Activated CD8-positive, alpha-beta T cell treated with anti-CD3 and anti-CD28 coated beads, Interleukin-2, amount 10 ng/mL, durations not matched to agents 7 days and 5 days (primary cell): Measurements from ENCODE around the gene SMNDC1. TPM values are rescaled to one million over a fixed set of nuclear protein-coding genes. Genes with fewer than 3 reads are reported as not detected.
"Not testable (repeated sequence)": the region's sequence is repeated elsewhere in the genome, so short reads cannot be mapped to it uniquely, and the experiment has no call there.

Experiments used
- ATAC-seq: fragments of 150-1000 bp; cut with Tn5 transposase; one replicate; pipeline ENCODE4 v1.10.0; 2021; ENCODE audit warnings: moderate library complexity
- CTCF ChIA-PET: fragments of 350-600 bp; sonication (Branson Sonifier 250); formaldehyde crosslinking; loops from one replicate; lab custom pipeline; 2021; ENCODE audit warnings: antibody characterized with exemption; lab: Charles Lee
- POLR2A ChIA-PET: fragments of 350-600 bp; sonication (Branson Sonifier 250); formaldehyde crosslinking; loops from one replicate; lab custom pipeline; 2021; ENCODE audit warnings: antibody characterized with exemption; lab: Charles Lee
- DNase-seq: peaks from one replicate; pipeline ENCODE4 v3.0.0-alpha.2; 2020
- H3K27ac Mint-ChIP-seq: one replicate; pipeline ENCODE4 v1.8.0; 2021; ENCODE audit warnings: mild to moderate bottlenecking, mixed read lengths
- H3K27me3 Mint-ChIP-seq: one replicate; pipeline ENCODE4 v1.8.0; 2021; ENCODE audit warnings: low read depth, mixed read lengths
- H3K36me3 Mint-ChIP-seq: one replicate; pipeline ENCODE4 v1.8.0; 2021; ENCODE audit warnings: low read depth, mixed read lengths
- H3K4me1 Mint-ChIP-seq: one replicate; pipeline ENCODE4 v1.8.0; 2021; ENCODE audit warnings: low read depth, mixed read lengths
- H3K4me3 Mint-ChIP-seq: one replicate; pipeline ENCODE4 v1.8.0; 2021; ENCODE audit warnings: mild to moderate bottlenecking, mixed read lengths
- H3K9me3 Mint-ChIP-seq: one replicate; pipeline ENCODE4 v1.8.0; 2022; ENCODE audit warnings: mixed read lengths; ENCODE audit not compliant: insufficient read depth
- total RNA-seq, 2 experiments: library from RNA; stranded (reverse); gene quantifications; one replicate each; pipeline ENCODE4 v1.2.3, GENCODE V29; 2021

The SMNDC1 gene
- total RNA-seq, 2 experiments from 2014 or later = 37.5 to 37.8 TPM

- H3K4me3 Mint-ChIP-seq = no peak overlapping the region
- ChIA-PET POLR2A (no interaction called here), CTCF (interaction anchor here (1.7 to 2.2 kb wide), 3 partner anchors 9 to 11 kb away, joined by 5 to 11 read pairs (median 8); no protein-coding TSS in a partner anchor)
- H3K36me3 Mint-ChIP-seq = no peaks in the 10 kb centered on the region
- H3K9me3 Mint-ChIP-seq = no peaks in the 10 kb centered on the region
- peaks cover 2% of the 10 kb centered on the region for H3K4me1 Mint-ChIP-seq
- DNase-seq (no peak), ATAC-seq (no peak)
- H3K27me3 Mint-ChIP-seq = peaks cover 33% of the 10 kb centered on the region
- no peak overlapping the region for H3K27ac Mint-ChIP-seq
These were observed 39.2 kb upstream of the SMNDC1 start for GRCh38 chr10:110343947-110344346.

GRCh38 chr10:110340816-110341215 lies 36.1 kb upstream of the SMNDC1 start:
- ChIA-PET POLR2A (no interaction called here), CTCF (interaction anchor here (1.3 to 2.5 kb wide), 2 partner anchors 12 to 35 kb away, joined by 3 to 8 read pairs; no protein-coding TSS in a partner anchor)
- Mint-ChIP-seq H3K36me3 (peaks cover 3% of the 10 kb centered on the region), H3K4me1 (peaks cover 24% of the 10 kb centered on the region), H3K9me3 (no peaks in the 10 kb centered on the region), H3K27ac (no peak overlapping the region), H3K27me3 (peaks cover 34% of the 10 kb centered on the region), H3K4me3 (no peak overlapping the region)
- DNase-seq (no peak), ATAC-seq (no peak)

- Mint-ChIP-seq H3K36me3 (peaks cover 3% of the 10 kb centered on the region), H3K9me3 (no peaks in the 10 kb centered on the region), H3K4me3 (no peak overlapping the region), H3K27me3 (peaks cover 34% of the 10 kb centered on the region), H3K27ac (no peak overlapping the region), H3K4me1 (peaks cover 31% of the 10 kb centered on the region)
- CTCF ChIA-PET = interaction anchor here (2.5 kb wide), 1 partner anchor 13 kb away, joined by 8 read pairs; no protein-coding TSS in a partner anchor
- no peak for DNase-seq
- no peak for ATAC-seq
- POLR2A ChIA-PET = no interaction called here
These were observed 35.4 kb upstream of the SMNDC1 start for GRCh38 chr10:110340122-110340521.

GRCh38 chr10:110337906-110338305 lies 33.2 kb upstream of the SMNDC1 start:
- peaks cover 20% of the 10 kb centered on the region for H3K27me3 Mint-ChIP-seq
- ChIA-PET POLR2A (no interaction called here), CTCF (interaction anchor here (8.5 kb wide), 1 partner anchor 16 kb away, joined by 71 read pairs; no protein-coding TSS in a partner anchor)
- peaks cover 7% of the 10 kb centered on the region for H3K36me3 Mint-ChIP-seq
- ATAC-seq (no peak), DNase-seq (no peak)
- no peaks in the 10 kb centered on the region for H3K9me3 Mint-ChIP-seq
- H3K4me1 Mint-ChIP-seq = peaks cover 42% of the 10 kb centered on the region
- no peak overlapping the region for H3K27ac Mint-ChIP-seq
- no peak overlapping the region for H3K4me3 Mint-ChIP-seq

GRCh38 chr10:110337401-110337800 lies 32.7 kb upstream of the SMNDC1 start:
- peaks cover 10% of the 10 kb centered on the region for H3K36me3 Mint-ChIP-seq
- peaks cover 3% of the 10 kb centered on the region for H3K9me3 Mint-ChIP-seq
- DNase-seq = no peak
- no peak for ATAC-seq
- H3K4me3 Mint-ChIP-seq = no peak overlapping the region
- peaks cover 44% of the 10 kb centered on the region for H3K4me1 Mint-ChIP-seq
- POLR2A ChIA-PET = no interaction called here
- no peak overlapping the region for H3K27ac Mint-ChIP-seq
- H3K27me3 Mint-ChIP-seq = peaks cover 15% of the 10 kb centered on the region
- CTCF ChIA-PET = interaction anchor here (1.0 to 8.5 kb wide), 2 partner anchors 17 to 209 kb away, joined by 3 to 71 read pairs; no protein-coding TSS in a partner anchor

GRCh38 chr10:110336111-110336721 lies 31.5 kb upstream of the SMNDC1 start:
- DNase-seq = no peak
- POLR2A ChIA-PET = no interaction called here
- peak overlapping the region; percentile 79 for H3K27ac Mint-ChIP-seq
- no peak overlapping the region for H3K4me3 Mint-ChIP-seq
- peaks cover 7% of the 10 kb centered on the region for H3K9me3 Mint-ChIP-seq
- no peak for ATAC-seq
- CTCF ChIA-PET = interaction anchor here (1.1 to 8.5 kb wide), 2 partner anchors 18 to 24 kb away, joined by 4 to 71 read pairs; no protein-coding TSS in a partner anchor
- H3K27me3 Mint-ChIP-seq = peaks cover 11% of the 10 kb centered on the region
- peaks cover 14% of the 10 kb centered on the region for H3K36me3 Mint-ChIP-seq
- H3K4me1 Mint-ChIP-seq = peaks cover 45% of the 10 kb centered on the region

GRCh38 chr10:110335314-110336064 lies 30.8 kb upstream of the SMNDC1 start:
- Mint-ChIP-seq H3K9me3 (peaks cover 12% of the 10 kb centered on the region), H3K4me1 (peaks cover 45% of the 10 kb centered on the region), H3K27me3 (peaks cover 7% of the 10 kb centered on the region), H3K36me3 (peaks cover 18% of the 10 kb centered on the region), H3K27ac (peak overlapping the region; percentile 79), H3K4me3 (peak overlapping the region; percentile 55)
- peak; percentile 82 for ATAC-seq
- CTCF ChIA-PET = interaction anchor here (1.1 to 8.5 kb wide), 4 partner anchors 9 to 168 kb away, joined by 3 to 71 read pairs (median 6); no protein-coding TSS in a partner anchor
- peak; percentile 39 for DNase-seq
- POLR2A ChIA-PET = no interaction called here

GRCh38 chr10:110334061-110334656 lies 29.4 kb upstream of the SMNDC1 start:
- POLR2A ChIA-PET = interaction anchor here (0.7 to 1.7 kb wide), 4 partner anchors 167 to 236 kb away, joined by 3 to 5 read pairs (median 4); no protein-coding TSS in a partner anchor
- peaks cover 18% of the 10 kb centered on the region for H3K9me3 Mint-ChIP-seq
- ATAC-seq (no peak), DNase-seq (no peak)
- H3K36me3 Mint-ChIP-seq = peaks cover 22% of the 10 kb centered on the region
- peaks cover 5% of the 10 kb centered on the region for H3K27me3 Mint-ChIP-seq
- H3K4me3 Mint-ChIP-seq = no peak overlapping the region
- CTCF ChIA-PET = interaction anchor here (0.6 to 8.5 kb wide), 12 partner anchors 10 to 308 kb away, joined by 3 to 71 read pairs (median 4); no protein-coding TSS in a partner anchor
- H3K4me1 Mint-ChIP-seq = peaks cover 45% of the 10 kb centered on the region
- peak overlapping the region; percentile 72 for H3K27ac Mint-ChIP-seq

- H3K4me3 Mint-ChIP-seq, POLR2A ChIA-PET, ATAC-seq, H3K27ac Mint-ChIP-seq, DNase-seq, H3K27me3 Mint-ChIP-seq: not testable (repeated sequence)
- Mint-ChIP-seq H3K9me3 (peaks cover 20% of the 10 kb centered on the region), H3K36me3 (peaks cover 24% of the 10 kb centered on the region), H3K4me1 (peaks cover 28% of the 10 kb centered on the region)
- CTCF ChIA-PET = interaction anchor here (0.8 to 8.5 kb wide), 2 partner anchors 23 to 215 kb away, joined by 3 to 71 read pairs; no protein-coding TSS in a partner anchor
These were observed 26.6 kb upstream of the SMNDC1 start for GRCh38 chr10:110331226-110331795.

GRCh38 chr10:110330675-110331074 lies 26.0 kb upstream of the SMNDC1 start:
- Mint-ChIP-seq H3K27me3 (peaks cover 10% of the 10 kb centered on the region), H3K4me3 (no peak overlapping the region), H3K9me3 (peaks cover 22% of the 10 kb centered on the region), H3K36me3 (peaks cover 24% of the 10 kb centered on the region), H3K4me1 (peaks cover 21% of the 10 kb centered on the region), H3K27ac (no peak overlapping the region)
- ChIA-PET POLR2A (no interaction called here), CTCF (no interaction called here)
- ATAC-seq (no peak), DNase-seq (no peak)

GRCh38 chr10:110327262-110327914 lies 22.7 kb upstream of the SMNDC1 start:
- peaks cover 20% of the 10 kb centered on the region for H3K27me3 Mint-ChIP-seq
- H3K36me3 Mint-ChIP-seq = peaks cover 21% of the 10 kb centered on the region
- DNase-seq (no peak), ATAC-seq (no peak)
- ChIA-PET CTCF (interaction anchor here (0.8 to 1.7 kb wide), 4 partner anchors 14 to 230 kb away, joined by 3 to 9 read pairs (median 4); no protein-coding TSS in a partner anchor), POLR2A (no interaction called here)
- no peak overlapping the region for H3K4me3 Mint-ChIP-seq
- peaks cover 10% of the 10 kb centered on the region for H3K4me1 Mint-ChIP-seq
- H3K9me3 Mint-ChIP-seq = peaks cover 19% of the 10 kb centered on the region
- no peak overlapping the region for H3K27ac Mint-ChIP-seq
